Lower lobe of right lung (tissue), 2 donors: ENCODE results near the gene NR2F1-AS1. TPM values are rescaled to one million over a fixed set of nuclear protein-coding genes. Genes with fewer than 3 reads are reported as not detected.

ENCODE experiments used
- ATAC-seq, 2 donors: fragments of 200-7000 bp; cut with Tn5 transposase; one replicate each; pipeline ENCODE4 v1.9.1; 2020 to 2022; ENCODE audit warnings: mild to moderate bottlenecking in 2 of 2, moderate library complexity in 2 of 2
- DNase-seq: peaks from one replicate; pipeline ENCODE4 v3.0.0-alpha.2; 2020
- H3K27ac ChIP-seq: fragments of 200-600 bp; one replicate; pipeline ENCODE4 v1.8.0; 2022
- H3K27me3 ChIP-seq: fragments of 200-600 bp; one replicate; pipeline ENCODE4 v1.8.0; 2022; ENCODE audit warnings: low read depth
- H3K36me3 ChIP-seq: fragments of 200-600 bp; one replicate; pipeline ENCODE4 v1.8.0; 2022; ENCODE audit warnings: mild to moderate bottlenecking
- H3K4me1 ChIP-seq: fragments of 200-600 bp; one replicate; pipeline ENCODE4 v1.8.0; 2022
- H3K4me3 ChIP-seq: fragments of 200-600 bp; one replicate; pipeline ENCODE4 v1.8.0; 2022; ENCODE audit warnings: mild to moderate bottlenecking
- H3K9me3 ChIP-seq: fragments of 200-600 bp; one replicate; pipeline ENCODE4 v1.8.0; 2022
- CTCF ChIP-seq: fragments of 200-600 bp; IDR thresholded peaks from one replicate; pipeline ENCODE4 v1.8.0; 2022; ENCODE audit warnings: antibody characterized with exemption, mild to moderate bottlenecking
- intact Hi-C: fragments of 100-400 bp; cut with DNase I; formaldehyde crosslinking; loops from one replicate; pipeline ENCODE4 v1.11.0; 2022
- total RNA-seq: library from RNA; stranded (reverse); fragmentation: NEBNext Ultra II Directional; extraction: Animal tissue kit (Norgen Biotek cat#: 25700); gene quantifications from one replicate; pipeline ENCODE4 v1.2.1, GENCODE V29; 2021
- donor health status: DM: no; HTN: yes; CAD: no; lungs with severe emphysema.

The NR2F1-AS1 gene
- total RNA-seq, 1 donor from 2014 or later = 11.1 TPM

GRCh38 chr5:93620487-93621326 is 39.7 kb upstream of the NR2F1-AS1 start:
- intact Hi-C loops = no loop called here

GRCh38 chr5:93616538-93617174 is 35.6 kb upstream of the NR2F1-AS1 start:
- no peaks in the 10 kb centered on the region for H3K36me3 ChIP-seq
- no peak for TF ChIP-seq CTCF
- DNase-seq = no peak
- H3K27me3 ChIP-seq = peaks cover 29% of the 10 kb centered on the region
- no peak overlapping the region for H3K4me3 ChIP-seq
- intact Hi-C loops = no loop called here
- peaks cover 11% of the 10 kb centered on the region for H3K4me1 ChIP-seq
- H3K9me3 ChIP-seq = no peaks in the 10 kb centered on the region
- ATAC-seq = no peak
- no peak overlapping the region for H3K27ac ChIP-seq

More at GRCh38 chr5:93620487-93621326, 39.7 kb upstream of the NR2F1-AS1 start:
- Histone ChIP-seq H3K4me3 (peak overlapping the region; percentile 77), H3K27me3 (no peaks in the 10 kb centered on the region), H3K36me3 (no peaks in the 10 kb centered on the region), H3K9me3 (no peaks in the 10 kb centered on the region), H3K27ac (peak overlapping the region; percentile 79), H3K4me1 (peaks cover 15% of the 10 kb centered on the region)
- peak; percentile 92 to 94 for ATAC-seq
- TF ChIP-seq CTCF = no peak
- DNase-seq = peak; percentile 78

DNA sequence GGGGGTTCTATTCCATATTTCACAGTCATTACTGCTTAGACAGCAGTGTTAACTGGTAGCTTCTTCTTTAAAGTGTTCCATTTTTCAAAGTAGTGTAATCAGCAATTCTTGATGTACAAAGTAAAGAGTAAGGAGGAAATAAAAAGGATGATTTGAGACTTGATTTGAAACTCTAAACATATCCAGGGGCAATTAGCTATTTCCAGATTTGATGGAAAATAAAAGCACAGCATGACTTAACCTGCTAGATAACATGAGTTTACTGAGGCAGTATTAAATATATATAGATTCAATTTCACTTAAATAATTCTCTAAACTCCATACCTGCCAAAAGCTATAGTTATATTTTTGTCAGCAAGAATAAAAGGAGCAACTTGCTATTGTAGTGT is 31.8 kb upstream of the NR2F1-AS1 start:
- H3K4me3 ChIP-seq = no peak overlapping the region
- no peak for ATAC-seq

DNA sequence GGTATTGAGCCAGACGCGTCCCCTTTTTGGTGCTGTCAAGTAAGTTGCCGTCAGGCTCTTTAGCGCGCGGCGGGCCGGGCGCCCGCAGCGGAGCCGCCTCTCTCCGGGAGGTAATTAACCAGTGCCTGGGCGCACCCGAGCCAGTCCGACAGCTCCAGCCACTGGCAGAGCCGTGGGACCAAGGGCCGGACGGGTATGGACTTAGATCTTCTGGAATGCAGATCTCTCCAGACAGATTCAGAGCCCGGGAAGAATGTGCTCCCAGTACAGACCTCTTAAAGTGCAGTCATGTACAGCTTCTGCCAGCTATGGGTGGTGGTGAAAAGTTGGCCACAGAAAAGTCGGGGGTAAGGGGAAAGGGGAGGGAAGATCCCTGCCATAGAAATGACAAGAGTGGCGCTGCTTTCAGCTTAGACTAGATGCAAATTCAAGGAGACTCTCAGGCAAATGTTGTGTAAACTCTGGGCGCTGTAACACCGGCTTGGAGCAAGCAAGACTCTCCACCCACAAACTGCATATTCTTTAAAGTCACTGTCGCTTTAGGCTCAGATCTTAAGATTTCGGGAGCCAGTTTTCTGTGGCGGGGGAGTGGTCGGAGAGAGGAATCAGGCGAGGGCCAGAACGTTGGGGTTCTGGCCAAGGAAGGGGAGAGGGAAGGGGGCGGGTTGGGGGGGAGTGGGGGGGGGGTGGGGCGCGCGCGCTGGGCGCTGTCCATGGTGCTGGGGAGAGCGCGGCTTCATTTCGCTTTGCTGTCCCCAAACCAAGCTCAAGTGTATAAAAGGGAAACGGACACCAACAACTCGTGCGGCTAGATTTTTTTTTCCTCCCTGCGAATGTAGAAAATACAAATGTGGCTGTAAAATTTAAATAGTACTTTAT is 31.2 kb upstream of the NR2F1-AS1 start:
- Histone ChIP-seq H3K4me3 (no peak overlapping the region), H3K27ac (no peak overlapping the region), H3K9me3 (no peaks in the 10 kb centered on the region), H3K36me3 (no peaks in the 10 kb centered on the region), H3K4me1 (peaks cover 15% of the 10 kb centered on the region), H3K27me3 (peaks cover 71% of the 10 kb centered on the region)
- intact Hi-C loops = no loop called here
- no peak for TF ChIP-seq CTCF
- ATAC-seq (peak; percentile 14 to 39), DNase-seq (no peak)

More for the DNA sequence above, 31.8 kb upstream of the NR2F1-AS1 start:
- Histone ChIP-seq H3K9me3 (no peaks in the 10 kb centered on the region), H3K36me3 (no peaks in the 10 kb centered on the region), H3K4me1 (peaks cover 9% of the 10 kb centered on the region), H3K27ac (no peak overlapping the region), H3K27me3 (peaks cover 65% of the 10 kb centered on the region)
- no peak for TF ChIP-seq CTCF
- intact Hi-C loops = no loop called here
- no peak for DNase-seq

- no peaks in the 10 kb centered on the region for H3K36me3 ChIP-seq
- H3K4me3 ChIP-seq = no peak overlapping the region
- TF ChIP-seq CTCF = no peak
- H3K27me3 ChIP-seq = peaks cover 78% of the 10 kb centered on the region
- ATAC-seq (no peak), DNase-seq (no peak)
- intact Hi-C loops = no loop called here
- peaks cover 15% of the 10 kb centered on the region for H3K4me1 ChIP-seq
- H3K9me3 ChIP-seq = no peaks in the 10 kb centered on the region
- H3K27ac ChIP-seq = no peak overlapping the region
Measured at GRCh38 chr5:93611273-93611975, 30.4 kb upstream of the NR2F1-AS1 start.
